Cardiac septum (tissue), 1 donor: ENCODE data around the gene TMEM123. TPM values are rescaled to one million over a fixed set of nuclear protein-coding genes. Genes with fewer than 3 reads are reported as not detected.

Experiments used
- DNase-seq: peaks from one replicate; pipeline ENCODE4 v3.0.0-alpha.2; 2020; ENCODE audit warnings: low spot score
- intact Hi-C: fragments of 100-400 bp; cut with DNase I; formaldehyde crosslinking; loops from one replicate; pipeline ENCODE4 v1.14.0; 2022
- total RNA-seq: library from RNA; stranded (reverse); fragmentation: NEBNext Ultra II Directional; extraction: Animal tissue kit (Norgen Biotek cat#: 25700); gene quantifications from one replicate; pipeline ENCODE4 v1.2.1, GENCODE V29; 2021
- donor health status: DM: no; HTN: no; CAD: no.

The TMEM123 gene
- total RNA-seq, 1 donor from 2014 or later, result 50.6 TPM

GRCh38 chr11:102476069-102476468 lies 23.5 kb upstream of the TMEM123 start:
- no peak for DNase-seq
- intact Hi-C loops, result no loop called here

- DNase-seq, result no peak
Observed at GRCh38 chr11:102473543-102473942, 21.0 kb upstream of the TMEM123 start.

GRCh38 chr11:102472127-102472526 lies 19.6 kb upstream of the TMEM123 start:
- DNase-seq, result no peak
- intact Hi-C loops, result no loop called here

More at GRCh38 chr11:102473543-102473942, 21.0 kb upstream of the TMEM123 start:
- intact Hi-C loops, result no loop called here

GRCh38 chr11:102471474-102471873 lies 18.9 kb upstream of the TMEM123 start:
- intact Hi-C loops, result no loop called here
- no peak for DNase-seq

GRCh38 chr11:102470251-102470650 lies 17.7 kb upstream of the TMEM123 start:
- DNase-seq, result no peak
- intact Hi-C loops, result no loop called here

GRCh38 chr11:102469196-102469821 lies 16.7 kb upstream of the TMEM123 start:
- no peak for DNase-seq
- intact Hi-C loops, result no loop called here

GRCh38 chr11:102468616-102469195 lies 16.1 kb upstream of the TMEM123 start:
- no peak for DNase-seq
- intact Hi-C loops, result no loop called here

- intact Hi-C loops, result no loop called here
- no peak for DNase-seq
Observed at GRCh38 chr11:102467853-102468580, 15.5 kb upstream of the TMEM123 start.

GRCh38 chr11:102467080-102467708 lies 14.6 kb upstream of the TMEM123 start:
- no peak for DNase-seq
- intact Hi-C loops, result no loop called here

GRCh38 chr11:102465696-102466095 lies 13.1 kb upstream of the TMEM123 start:
- intact Hi-C loops, result no loop called here
- no peak for DNase-seq

GRCh38 chr11:102464859-102465500 lies 12.4 kb upstream of the TMEM123 start:
- no peak for DNase-seq
- intact Hi-C loops, result no loop called here

- intact Hi-C loops, result no loop called here
- no peak for DNase-seq
Observed at GRCh38 chr11:102464037-102464436, 11.5 kb upstream of the TMEM123 start.

GRCh38 chr11:102462610-102463009 lies 10.0 kb upstream of the TMEM123 start:
- DNase-seq, result no peak
- intact Hi-C loops, result no loop called here

GRCh38 chr11:102459393-102459792 lies 6.8 kb upstream of the TMEM123 start:
- DNase-seq, result no peak
- intact Hi-C loops, result no loop called here

GRCh38 chr11:102458548-102458947 lies 6.0 kb upstream of the TMEM123 start:
- intact Hi-C loops, result no loop called here

GRCh38 chr11:102457865-102458264 lies 5.3 kb upstream of the TMEM123 start:
- DNase-seq, result no peak
- intact Hi-C loops, result no loop called here

More at GRCh38 chr11:102458548-102458947, 6.0 kb upstream of the TMEM123 start:
- DNase-seq, result no peak

GRCh38 chr11:102457056-102457677 lies 4.6 kb upstream of the TMEM123 start:
- intact Hi-C loops, result no loop called here
- DNase-seq, result no peak

GRCh38 chr11:102456381-102456780 lies 3.8 kb upstream of the TMEM123 start:
- intact Hi-C loops, result no loop called here
- DNase-seq, result no peak

GRCh38 chr11:102453921-102454320 lies 1.4 kb upstream of the TMEM123 start:
- no peak for DNase-seq
- intact Hi-C loops, result loop anchor here (2.0 kb wide), 1 partner anchor 107 kb away; the partner anchor contains the start of gene BIRC2
